Neural cell (in vitro differentiated cells): Measurements from ENCODE around the gene GDF7. TPM values are rescaled to one million over a fixed set of nuclear protein-coding genes. Genes with fewer than 3 reads are reported as not detected.

ENCODE experiments used
- H2AFZ ChIP-seq: fragments of 200-600, 300-800 bp; sonication (generic), shearing (Covaris generic); 2 replicates; pipeline ENCODE4 v1.6.0; 2014; ENCODE audit warnings: low read depth, mild to moderate bottlenecking, antibody characterized with exemption, low read length, moderate library complexity
- H3F3A ChIP-seq: fragments of 200-600 bp; shearing (Covaris generic); 2 replicates; pipeline ENCODE4 v1.6.1; 2016; ENCODE audit warnings: mild to moderate bottlenecking, moderate library complexity, mixed read lengths, antibody characterized with exemption, low read length; ENCODE audit not compliant: insufficient read depth, poor library complexity, severe bottlenecking
- H3K27ac ChIP-seq: fragments of 200-600, 300-800 bp; sonication (generic), shearing (Covaris generic); 2 replicates; pipeline ENCODE4 v1.5.1; 2014; ENCODE audit warnings: mild to moderate bottlenecking, low read length, moderate library complexity
- H3K27me3 ChIP-seq: fragments of 300-800, 200-600 bp; sonication (generic), shearing (Covaris generic); 2 replicates; pipeline ENCODE4 v1.6.0; 2014; ENCODE audit warnings: mild to moderate bottlenecking, low read depth, low read length, moderate library complexity; ENCODE audit not compliant: insufficient read depth
- H3K36me3 ChIP-seq: fragments of 300-800, 200-600 bp; sonication (generic), shearing (Covaris generic); 2 replicates; pipeline ENCODE4 v1.5.1; 2014; ENCODE audit warnings: mild to moderate bottlenecking, antibody characterized with exemption, low read length, moderate library complexity; ENCODE audit not compliant: insufficient read depth
- H3K4me2 ChIP-seq: fragments of 300-800, 200-600 bp; sonication (generic), shearing (Covaris generic); 2 replicates; pipeline ENCODE4 v1.6.0; 2014; ENCODE audit warnings: mild to moderate bottlenecking, low read length
- H3K4me3 ChIP-seq: fragments of 300-800, 200-600 bp; sonication (generic), shearing (Covaris generic); 2 replicates; pipeline ENCODE4 v1.5.1; 2014; ENCODE audit warnings: mild to moderate bottlenecking, low read length, moderate library complexity
- H3K79me2 ChIP-seq: fragments of 200-600 bp; shearing (Covaris generic); replicated peaks from 2 replicates; pipeline ENCODE4 v1.6.0; 2014; ENCODE audit warnings: mild to moderate bottlenecking, low read length, moderate library complexity; ENCODE audit not compliant: insufficient read depth
- H3K9ac ChIP-seq: fragments of 300-800, 200-600 bp; sonication (generic), shearing (Covaris generic); 2 replicates; pipeline ENCODE4 v1.6.1; 2016; ENCODE audit warnings: mild to moderate bottlenecking, low read length, mixed read lengths
- H3K9me2 ChIP-seq: fragments of 200-600 bp; shearing (Covaris generic); 2 replicates; pipeline ENCODE4 v1.6.1; 2016; ENCODE audit warnings: mild to moderate bottlenecking, low read length, mixed read lengths; ENCODE audit not compliant: insufficient read depth
- H3K9me3 ChIP-seq: fragments of 200-600, 300-800 bp; sonication (generic), shearing (Covaris generic); 2 replicates; pipeline ENCODE4 v1.6.1; 2016; ENCODE audit warnings: mild to moderate bottlenecking, mixed run types, low read length, moderate library complexity, mixed read lengths
- H4K20me1 ChIP-seq: fragments of 200-600 bp; shearing (Covaris generic); 2 replicates; pipeline ENCODE4 v1.6.1; 2016; ENCODE audit warnings: mild to moderate bottlenecking, mixed run types; ENCODE audit not compliant: insufficient read depth
- CTCF ChIP-seq: fragments of 450-650 bp; IDR thresholded peaks from 2 replicates; pipeline ENCODE4 v1.5.1; 2014; ENCODE audit warnings: antibody characterized with exemption, mild to moderate bottlenecking, moderate library complexity; ENCODE audit not compliant: poor library complexity, severe bottlenecking
- EP300 ChIP-seq: fragments of 450-650 bp; conservative IDR thresholded peaks from 2 replicates; pipeline ENCODE4 v1.6.1; 2014; ENCODE audit warnings: antibody characterized with exemption, mild to moderate bottlenecking, moderate library complexity; ENCODE audit not compliant: poor library complexity, severe bottlenecking
- EZH2 ChIP-seq: fragments of 200-600, 300-800 bp; shearing (Covaris generic), sonication (generic); IDR thresholded peaks from 2 replicates; pipeline ENCODE4 v1.6.1; 2014; ENCODE audit warnings: antibody characterized with exemption, low read length, borderline replicate concordance, mild to moderate bottlenecking; ENCODE audit not compliant: insufficient read depth, poor library complexity, severe bottlenecking
- MXI1 ChIP-seq: fragments of 450-650 bp; conservative IDR thresholded peaks from 2 replicates; pipeline ENCODE4 v1.6.1; 2014; ENCODE audit warnings: antibody characterized with exemption, mild to moderate bottlenecking; ENCODE audit not compliant: poor library complexity, severe bottlenecking
- POLR2AphosphoS5 ChIP-seq: IDR thresholded peaks from 2 replicates; pipeline ENCODE4 v1.6.1; 2012
- RAD21 ChIP-seq: fragments of 450-650 bp; conservative IDR thresholded peaks from 2 replicates; pipeline ENCODE4 v1.6.1; 2014; ENCODE audit warnings: antibody characterized with exemption, mild to moderate bottlenecking, moderate library complexity
- REST ChIP-seq: IDR thresholded peaks from 2 replicates; pipeline ENCODE4 v1.6.1; 2012; ENCODE audit warnings: borderline replicate concordance
- SMC3 ChIP-seq: fragments of 450-650 bp; conservative IDR thresholded peaks from 2 replicates; pipeline ENCODE4 v1.6.1; 2014; ENCODE audit warnings: antibody characterized with exemption, mild to moderate bottlenecking, moderate library complexity; ENCODE audit not compliant: poor library complexity
- TAF1 ChIP-seq: IDR thresholded peaks from 2 replicates; pipeline ENCODE4 v1.6.1; 2012; ENCODE audit warnings: low read depth
- polyA plus RNA-seq: library from polyadenylated mRNA; depleted of rRNA; stranded (reverse); fragments of >200 nt; gene quantifications from 2 replicates; pipeline ENCODE4 v1.2.3, GENCODE V29; 2014

GDF7 gene
- polyA plus RNA-seq, 1 donor from 2014 or later: 0.38 TPM

- no peaks in the 10 kb centered on the region for H3K9me2 ChIP-seq
- H3K9me3 ChIP-seq: no peaks in the 10 kb centered on the region
- H3F3A ChIP-seq: no peaks in the 10 kb centered on the region
- H3K27me3 ChIP-seq: no peaks in the 10 kb centered on the region
- no peak overlapping the region for H3K4me2 ChIP-seq
- TF ChIP-seq MXI1 (no peak), RAD21 (no peak), CTCF (no peak), TAF1 (no peak), EP300 (no peak), REST (no peak), EZH2 (no peak), SMC3 (no peak), POLR2AphosphoS5 (no peak)
- no peaks in the 10 kb centered on the region for H3K36me3 ChIP-seq
- H4K20me1 ChIP-seq: no peaks in the 10 kb centered on the region
- H3K4me3 ChIP-seq: peak overlapping the region; percentile 29
- H2AFZ ChIP-seq: no peak overlapping the region
- peak overlapping the region; percentile 48 for H3K9ac ChIP-seq
- H3K27ac ChIP-seq: peak overlapping the region; percentile 62
- H3K79me2 ChIP-seq: no peaks in the 10 kb centered on the region
Observed at GRCh38 chr2:20629181-20629580, 37.8 kb upstream of the GDF7 start.

GRCh38 chr2:20629581-20630171, 37.3 kb upstream of the GDF7 start:
- Histone ChIP-seq H3K79me2 (no peaks in the 10 kb centered on the region), H3K27ac (peak overlapping the region; percentile 62), H3K9me3 (no peaks in the 10 kb centered on the region), H3F3A (no peaks in the 10 kb centered on the region), H3K36me3 (no peaks in the 10 kb centered on the region), H3K4me3 (peak overlapping the region; percentile 29), H2AFZ (no peak overlapping the region), H3K9ac (peak overlapping the region; percentile 48), H3K4me2 (no peak overlapping the region), H3K27me3 (no peaks in the 10 kb centered on the region), H3K9me2 (no peaks in the 10 kb centered on the region), H4K20me1 (no peaks in the 10 kb centered on the region)
- TF ChIP-seq EZH2: no peak
- TF ChIP-seq CTCF: no peak
- peak; percentile 47 for TF ChIP-seq POLR2AphosphoS5
- peak; percentile 91 for TF ChIP-seq EP300
